SK-N-SH (cell line): Measurements from ENCODE around the gene PLIN1. TPM values are rescaled to one million over a fixed set of nuclear protein-coding genes. Genes with fewer than 3 reads are reported as not detected.

Experiments
- CTCF ChIA-PET: fragments of 300-600, 350-600 bp; formaldehyde crosslinking; extraction: SDS; loops from one replicate; lab custom pipeline; 2021; lab: Yijun Ruan, JAX
- POLR2A ChIA-PET: fragments of 350-600 bp; sonication (Branson Sonifier 250); formaldehyde crosslinking; extraction: SDS; loops from one replicate; lab custom pipeline; 2020; ENCODE audit warnings: antibody characterized with exemption, inconsistent platforms; lab: Yijun Ruan, JAX
- DNase-seq: peaks from one replicate; pipeline ENCODE4 v3.0.0; 2012
- H2AFZ ChIP-seq: fragments of 200-600 bp; sonication (generic); 2 replicates; pipeline ENCODE4 v1.8.1; 2016; ENCODE audit warnings: antibody characterized with exemption, mild to moderate bottlenecking, low read depth
- H3F3A ChIP-seq: fragments of 200-600 bp; sonication (generic); replicated peaks from 2 replicates; pipeline ENCODE3; 2016; ENCODE audit warnings: antibody characterized with exemption, mild to moderate bottlenecking; ENCODE audit not compliant: insufficient read depth
- H3K27ac ChIP-seq, 2 experiments: fragments of 200-500 bp in 1 of 2; fragments of 200-600 bp in 1 of 2; sonication (Bioruptor generic) in 1 of 2; sonication (generic), shearing (Covaris generic) in 1 of 2; 2 replicates each; pipeline versions ENCODE4 v1.5.1 to v1.6.1; 2014 to 2016; ENCODE audit warnings: low read depth in 2 of 2, inconsistent platforms in 1 of 2, low read length in 1 of 2, mild to moderate bottlenecking in 1 of 2, mixed read lengths in 1 of 2
- H3K27me3 ChIP-seq: fragments of 200-600 bp; sonication (generic), shearing (Covaris generic); 2 replicates; pipeline ENCODE4 v1.6.1; 2016; ENCODE audit warnings: mixed run types; ENCODE audit not compliant: insufficient read depth
- H3K36me3 ChIP-seq, 2 experiments: fragments of 200-500 bp in 1 of 2; fragments of 200-600 bp in 1 of 2; sonication (Bioruptor generic) in 1 of 2; sonication (generic) in 1 of 2; replicated peaks in 1 of 2; 2 replicates each; pipeline versions ENCODE3 to v1.5.1; 2014 to 2016; ENCODE audit warnings: low read length in 1 of 2, mild to moderate bottlenecking in 1 of 2; ENCODE audit not compliant: insufficient read depth in 2 of 2, control insufficient read depth in 1 of 2
- H3K4me1 ChIP-seq, 2 experiments: fragments of 200-500 bp in 1 of 2; fragments of 200-600 bp in 1 of 2; sonication (Bioruptor generic) in 1 of 2; sonication (generic), shearing (Covaris generic) in 1 of 2; 2 replicates each; pipeline versions ENCODE4 v1.5.1 to v1.6.1; 2014 to 2016; ENCODE audit warnings: low read depth in 1 of 2, low read length in 1 of 2, mixed run types in 1 of 2; ENCODE audit not compliant: insufficient read depth in 2 of 2, control insufficient read depth in 1 of 2
- H3K4me2 ChIP-seq: fragments of 200-600 bp; sonication (generic), shearing (Covaris generic); 2 replicates; pipeline ENCODE4 v1.6.1; 2017; ENCODE audit warnings: mixed run types
- H3K4me3 ChIP-seq, 2 experiments: fragments of 200-500 bp in 1 of 2; fragments of 200-600 bp in 1 of 2; sonication (Bioruptor generic) in 1 of 2; sonication (generic), shearing (Covaris generic) in 1 of 2; 2 replicates each; pipeline versions ENCODE4 v1.5.1 to v1.8.1; 2014 to 2016; ENCODE audit warnings: low read depth in 2 of 2, inconsistent platforms in 1 of 2, low read length in 1 of 2, mild to moderate bottlenecking in 1 of 2, mixed read lengths in 1 of 2, moderate library complexity in 1 of 2
- H3K79me2 ChIP-seq: fragments of 200-600 bp; sonication (generic); 2 replicates; pipeline ENCODE4 v1.8.1; 2017; ENCODE audit warnings: mild to moderate bottlenecking; ENCODE audit not compliant: insufficient read depth
- H3K9ac ChIP-seq: fragments of 200-600 bp; sonication (generic); 2 replicates; pipeline ENCODE4 v1.6.1; 2017; ENCODE audit warnings: mixed run types
- H3K9me2 ChIP-seq: fragments of 200-600 bp; sonication (generic); 2 replicates; pipeline ENCODE4 v1.6.1; 2017; ENCODE audit warnings: mixed run types
- H3K9me3 ChIP-seq: fragments of 200-600 bp; sonication (generic); 2 replicates; pipeline ENCODE4 v1.6.1; 2017; ENCODE audit warnings: mixed run types, mild to moderate bottlenecking, moderate library complexity
- H4K20me1 ChIP-seq: fragments of 200-600 bp; sonication (generic); 2 replicates; pipeline ENCODE4 v1.6.1; 2017; ENCODE audit warnings: mild to moderate bottlenecking, mixed run types; ENCODE audit not compliant: insufficient read depth
- CHD2 ChIP-seq: fragments of 150-350 bp; IDR thresholded peaks from 2 replicates; pipeline ENCODE4 v1.6.1; 2018; ENCODE audit warnings: low read length; ENCODE audit not compliant: partially characterized antibody
- EZH2phosphoT487 ChIP-seq: fragments of 200-600 bp; sonication (generic); IDR thresholded peaks from 2 replicates; pipeline ENCODE4 v1.6.1; 2017; ENCODE audit warnings: low read depth, mixed run types, mild to moderate bottlenecking, antibody characterized with exemption, moderate library complexity, borderline replicate concordance
- FOXM1 ChIP-seq: IDR thresholded peaks from 2 replicates; pipeline ENCODE4 v1.4.0; 2012; ENCODE audit warnings: low read depth, mild to moderate bottlenecking
- JUND ChIP-seq: IDR thresholded peaks from 2 replicates; pipeline ENCODE4 v1.4.0; 2012
- MXI1 ChIP-seq: IDR thresholded peaks from 2 replicates; pipeline ENCODE4 v1.6.1; 2012; ENCODE audit warnings: mild to moderate bottlenecking, low read depth, low read length, improper control_type of control experiment
- NRF1 ChIP-seq: IDR thresholded peaks from 2 replicates; pipeline ENCODE4 v1.6.1; 2012; ENCODE audit warnings: low read depth, mild to moderate bottlenecking, low read length
- POLR2AphosphoS5 ChIP-seq: IDR thresholded peaks from 2 replicates; pipeline ENCODE4 v1.6.1; 2012; ENCODE audit warnings: low read depth, low read length
- RAD21 ChIP-seq: IDR thresholded peaks from 2 replicates; pipeline ENCODE4 v1.6.1; 2012; ENCODE audit warnings: mild to moderate bottlenecking, low read length
- RCOR1 ChIP-seq: fragments of 150-350 bp; IDR thresholded peaks from 2 replicates; pipeline ENCODE4 v1.6.1; 2017; ENCODE audit warnings: antibody characterized with exemption, low read length
- RXRA ChIP-seq: IDR thresholded peaks from 2 replicates; pipeline ENCODE4 v1.4.0; 2012; ENCODE audit warnings: low read depth, mild to moderate bottlenecking, borderline replicate concordance
- TCF12 ChIP-seq: IDR thresholded peaks from 2 replicates; pipeline ENCODE4 v1.4.0; 2012
- USF2 ChIP-seq: fragments of 150-350 bp; IDR thresholded peaks from 2 replicates; pipeline ENCODE4 v1.6.1; 2017; ENCODE audit warnings: antibody characterized with exemption, low read length, low read depth, borderline replicate concordance
- YY1 ChIP-seq: IDR thresholded peaks from 2 replicates; pipeline ENCODE4 v1.4.0; 2012; ENCODE audit warnings: low read depth, mild to moderate bottlenecking
- WGBS: methylation state at CpG from one replicate; pipeline ENCODE4 v1.1.6; 2017; ENCODE audit warnings: low lambda C conversion rate; 5-methylcytosine and 5-hydroxymethylcytosine counted together
- polyA plus RNA-seq, 3 experiments: library from polyadenylated mRNA; depleted of rRNA; stranded (reverse); fragments of >200 nt; gene quantifications; 2 replicates each; pipeline ENCODE4 v1.2.3, GENCODE V29; 2012

The PLIN1 gene
- polyA plus RNA-seq, 1 of the 3 experiments (the other 2 are of a cell fraction), result 0.08 TPM

- Histone ChIP-seq H3K4me1 (peaks cover 0 to 31% of the 10 kb centered on the region in 2 experiments; a peak in 1 of 4 replicates), H3K27me3 (no peaks in the 10 kb centered on the region), H3K9me2 (no peaks in the 10 kb centered on the region), H3K4me3 (no peak overlapping the region), H3K9me3 (no peaks in the 10 kb centered on the region), H2AFZ (no peak overlapping the region), H3K4me2 (no peak overlapping the region), H3K79me2 (no peaks in the 10 kb centered on the region), H4K20me1 (no peaks in the 10 kb centered on the region), H3K9ac (no peak overlapping the region), H3K27ac (no peak overlapping the region), H3K36me3 (no peaks in the 10 kb centered on the region), H3F3A (peaks cover 7% of the 10 kb centered on the region)
- DNase-seq, result no peak
- POLR2A ChIA-PET, result no interaction called here
- WGBS, result 76% methylated on average over 9 of the region's 9 CpGs
- CTCF ChIA-PET, result interaction anchor here (1.7 to 5.4 kb wide), 2 partner anchors 22 kb away, joined by 8 to 36 read pairs; no protein-coding TSS in a partner anchor
- TF ChIP-seq FOXM1, result no peak
- no peak for TF ChIP-seq USF2
- no peak for TF ChIP-seq RXRA
- no peak for TF ChIP-seq POLR2AphosphoS5
- TF ChIP-seq YY1, result no peak
- TF ChIP-seq NRF1, result no peak
- no peak for TF ChIP-seq RAD21
- TF ChIP-seq RCOR1, result no peak
- no peak for TF ChIP-seq TCF12
Measured at GRCh38 chr15:89669309-89669865, 9.8 kb downstream of the PLIN1 start.

- no peak for TF ChIP-seq JUND
- no peak for TF ChIP-seq EZH2phosphoT487
- no peak for TF ChIP-seq RAD21
- no peak for TF ChIP-seq MXI1
- no peak for TF ChIP-seq CHD2
- TF ChIP-seq NRF1, result no peak
- no peak for TF ChIP-seq RCOR1
- no peaks in the 10 kb centered on the region for H3K9me3 ChIP-seq
- no peaks in the 10 kb centered on the region for H3K36me3 ChIP-seq
- 96% methylated on average over 3 of the region's 3 CpGs for WGBS
- no peaks in the 10 kb centered on the region for H3K79me2 ChIP-seq
- no peaks in the 10 kb centered on the region for H3K27me3 ChIP-seq
- no peak overlapping the region for H2AFZ ChIP-seq
- H3K4me3 ChIP-seq, result no peak overlapping the region
- no peak for DNase-seq
- no peak overlapping the region for H3K9ac ChIP-seq
- H3K27ac ChIP-seq, result no peak overlapping the region
- H3F3A ChIP-seq, result peaks cover 9% of the 10 kb centered on the region
- ChIA-PET POLR2A (no interaction called here), CTCF (interaction anchor here (1.7 kb wide), 1 partner anchor 21 kb away, joined by 8 read pairs; no protein-coding TSS in a partner anchor)
- no peaks in the 10 kb centered on the region for H4K20me1 ChIP-seq
- H3K4me1 ChIP-seq, result peaks cover 1 to 25% of the 10 kb centered on the region in 2 experiments; a peak in 2 of 4 replicates
- no peaks in the 10 kb centered on the region for H3K9me2 ChIP-seq
- H3K4me2 ChIP-seq, result no peak overlapping the region
Measured at GRCh38 chr15:89668171-89668570, 11.0 kb downstream of the PLIN1 start.
